Coronary artery (tissue), 2 donors: ENCODE results near the gene BPNT1.

Experiments used
- DNase-seq: peaks from one replicate; pipeline ENCODE4 v3.0.0-alpha.2; 2017; ENCODE audit warnings: low spot score
- H3K27ac ChIP-seq, 2 donors: fragments of 200-600 bp; sonication (generic); one replicate each; pipeline ENCODE4 v1.5.1; 2016 to 2019
- H3K4me3 ChIP-seq: fragments of 200-600 bp; sonication (generic); 2 replicates; pipeline ENCODE4 v1.5.1; 2016; ENCODE audit warnings: mild to moderate bottlenecking, moderate library complexity
- CTCF ChIP-seq: fragments of 200-600 bp; sonication (generic); IDR thresholded peaks from one replicate; pipeline ENCODE4 v1.5.1; 2019; ENCODE audit warnings: antibody characterized with exemption

The BPNT1 gene

GRCh38 chr1:220028346-220028895 lies 61.2 kb downstream of the BPNT1 start:
- Histone ChIP-seq H3K4me3 (no peak overlapping the region), H3K27ac (no peak overlapping the region)
- no peak for DNase-seq
- TF ChIP-seq CTCF, result no peak

- no peak for TF ChIP-seq CTCF
- H3K4me3 ChIP-seq, result no peak overlapping the region
- no peak overlapping the region for H3K27ac ChIP-seq
- DNase-seq, result no peak
These were observed 70.5 kb downstream of the BPNT1 start for GRCh38 chr1:220019071-220019470.

- no peak for DNase-seq
- no peak for TF ChIP-seq CTCF
- no peak overlapping the region for H3K4me3 ChIP-seq
- H3K27ac ChIP-seq, result peak overlapping the region; percentile 28 to 29
These were observed 76.1 kb downstream of the BPNT1 start for GRCh38 chr1:220013497-220013896.

- TF ChIP-seq CTCF, result no peak
- H3K27ac ChIP-seq, result peak overlapping the region; percentile 28 to 37
- H3K4me3 ChIP-seq, result no peak overlapping the region
- no peak for DNase-seq
These were observed 77.3 kb downstream of the BPNT1 start for GRCh38 chr1:220012259-220012658.

DNA sequence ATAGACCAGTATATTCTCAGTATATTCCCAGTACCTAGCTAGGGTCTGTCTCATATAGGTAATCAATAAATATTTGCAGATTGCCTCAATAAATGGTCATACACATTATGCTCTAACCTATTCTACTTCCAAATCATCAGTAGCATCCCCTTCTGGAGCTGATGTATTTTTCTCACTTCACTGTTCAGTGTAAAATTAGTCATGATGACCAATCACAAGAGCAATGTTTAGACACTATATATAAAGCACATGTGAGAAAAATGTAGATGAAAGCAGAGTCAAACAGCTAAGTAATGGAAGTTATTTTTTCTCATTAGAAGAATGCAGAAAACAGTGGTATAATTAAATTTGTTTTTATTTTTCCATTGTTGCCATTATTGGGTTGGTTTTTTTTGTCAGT lies 78.0 kb downstream of the BPNT1 start:
- no peak overlapping the region for H3K4me3 ChIP-seq
- no peak for TF ChIP-seq CTCF
- DNase-seq, result no peak
- H3K27ac ChIP-seq, result peak overlapping the region in 1 of 2 donors; percentile 28
